Duodenal mucosa (tissue), 2 donors: Measurements from ENCODE around the gene EXD3.

Experiments used
- H3K27ac ChIP-seq: one replicate; pipeline ENCODE4 v1.7.0; 2013; ENCODE audit warnings: low read depth, low read length
- H3K27me3 ChIP-seq, 2 donors: one replicate each; pipeline ENCODE4 v1.7.0; 2013; ENCODE audit warnings: low read length in 2 of 2, control low read depth in 1 of 2; ENCODE audit not compliant: insufficient read depth in 2 of 2, control insufficient read depth in 1 of 2
- H3K36me3 ChIP-seq, 2 donors: one replicate each; pipeline ENCODE4 v1.7.0; 2013; ENCODE audit warnings: low read length in 2 of 2, control low read depth in 1 of 2; ENCODE audit not compliant: insufficient read depth in 2 of 2, control insufficient read depth in 1 of 2
- H3K4me1 ChIP-seq, 2 donors: one replicate each; pipeline ENCODE4 v1.7.0; 2013; ENCODE audit warnings: low read length in 2 of 2, control low read depth in 1 of 2; ENCODE audit not compliant: insufficient read depth in 2 of 2, control insufficient read depth in 1 of 2
- H3K4me3 ChIP-seq, 2 donors: one replicate each; pipeline ENCODE4 v1.7.0; 2013; ENCODE audit warnings: low read length in 2 of 2, low read depth in 1 of 2
- H3K9ac ChIP-seq, 2 donors: one replicate each; pipeline ENCODE4 v1.7.0; 2013; ENCODE audit warnings: low read length in 2 of 2, low read depth in 1 of 2
- H3K9me3 ChIP-seq, 2 donors: one replicate each; pipeline ENCODE4 v1.7.0; 2013; ENCODE audit warnings: low read length in 2 of 2, control low read depth in 1 of 2; ENCODE audit not compliant: control insufficient read depth in 1 of 2

EXD3 gene

GRCh38 chr9:137275588-137276472 is 147.1 kb downstream of the EXD3 start:
- Histone ChIP-seq H3K27me3 (no peaks in the 10 kb centered on the region), H3K4me1 (peaks cover 31 to 49% of the 10 kb centered on the region in 2 donors), H3K4me3 (peak overlapping the region in 1 of 2 donors; percentile 40), H3K9ac (peak overlapping the region; percentile 87 to 93), H3K9me3 (no peaks in the 10 kb centered on the region), H3K27ac (peak overlapping the region; percentile 20), H3K36me3 (peaks cover 0 to 30% of the 10 kb centered on the region in 2 donors)

GRCh38 chr9:137275203-137275587 is 147.8 kb downstream of the EXD3 start:
- no peak overlapping the region for H3K27ac ChIP-seq
- no peaks in the 10 kb centered on the region for H3K9me3 ChIP-seq
- H3K4me3 ChIP-seq = no peak overlapping the region
- H3K27me3 ChIP-seq = no peaks in the 10 kb centered on the region
- H3K9ac ChIP-seq = peak overlapping the region in 1 of 2 donors; percentile 38
- H3K36me3 ChIP-seq = peaks cover 0 to 31% of the 10 kb centered on the region in 2 donors
- H3K4me1 ChIP-seq = peaks cover 31 to 48% of the 10 kb centered on the region in 2 donors

GRCh38 chr9:137273611-137274320 is 149.2 kb downstream of the EXD3 start:
- Histone ChIP-seq H3K36me3 (peaks cover 3 to 25% of the 10 kb centered on the region in 2 donors), H3K9me3 (no peaks in the 10 kb centered on the region), H3K27me3 (no peaks in the 10 kb centered on the region), H3K4me1 (peaks cover 42 to 55% of the 10 kb centered on the region in 2 donors), H3K4me3 (no peak overlapping the region), H3K27ac (peak overlapping the region; percentile 63), H3K9ac (peak overlapping the region; percentile 26 to 35)

GRCh38 chr9:137273095-137273490 is 149.9 kb downstream of the EXD3 start:
- Histone ChIP-seq H3K4me1 (peaks cover 45 to 59% of the 10 kb centered on the region in 2 donors), H3K27ac (no peak overlapping the region), H3K4me3 (no peak overlapping the region)

GRCh38 chr9:137272241-137273094 is 150.5 kb downstream of the EXD3 start:
- Histone ChIP-seq H3K9me3 (no peaks in the 10 kb centered on the region), H3K36me3 (peaks cover 3 to 27% of the 10 kb centered on the region in 2 donors), H3K4me1 (peaks cover 49 to 58% of the 10 kb centered on the region in 2 donors), H3K27ac (no peak overlapping the region), H3K9ac (no peak overlapping the region), H3K4me3 (no peak overlapping the region), H3K27me3 (no peaks in the 10 kb centered on the region)

More at GRCh38 chr9:137273095-137273490, 149.9 kb downstream of the EXD3 start:
- no peaks in the 10 kb centered on the region for H3K9me3 ChIP-seq
- H3K9ac ChIP-seq = no peak overlapping the region
- H3K27me3 ChIP-seq = no peaks in the 10 kb centered on the region
- peaks cover 3 to 27% of the 10 kb centered on the region in 2 donors for H3K36me3 ChIP-seq

GRCh38 chr9:137271696-137272076 is 151.3 kb downstream of the EXD3 start:
- H3K4me1 ChIP-seq = peaks cover 42 to 50% of the 10 kb centered on the region in 2 donors
- peaks cover 3 to 32% of the 10 kb centered on the region in 2 donors for H3K36me3 ChIP-seq
- no peak overlapping the region for H3K27ac ChIP-seq
- H3K27me3 ChIP-seq = no peaks in the 10 kb centered on the region
- no peak overlapping the region for H3K9ac ChIP-seq
- no peak overlapping the region for H3K4me3 ChIP-seq
- no peaks in the 10 kb centered on the region for H3K9me3 ChIP-seq

- Histone ChIP-seq H3K27ac (no peak overlapping the region), H3K36me3 (peaks cover 7 to 38% of the 10 kb centered on the region in 2 donors), H3K4me1 (peaks cover 36 to 45% of the 10 kb centered on the region in 2 donors), H3K27me3 (no peaks in the 10 kb centered on the region), H3K9ac (no peak overlapping the region), H3K4me3 (no peak overlapping the region), H3K9me3 (no peaks in the 10 kb centered on the region)
Measured at GRCh38 chr9:137270929-137271695, 151.8 kb downstream of the EXD3 start.

- no peaks in the 10 kb centered on the region for H3K9me3 ChIP-seq
- H3K36me3 ChIP-seq = peaks cover 12 to 50% of the 10 kb centered on the region in 2 donors
Measured at GRCh38 chr9:137269231-137269772, 153.7 kb downstream of the EXD3 start.

More at GRCh38 chr9:137269231-137269772, 153.7 kb downstream of the EXD3 start:
- Histone ChIP-seq H3K9ac (peak overlapping the region; percentile 12 to 13), H3K4me1 (peaks cover 24 to 28% of the 10 kb centered on the region in 2 donors), H3K27ac (peak overlapping the region; percentile 42), H3K27me3 (no peaks in the 10 kb centered on the region), H3K4me3 (peak overlapping the region; percentile 33 to 59)
